ENCODE data around the gene SLC39A3. TPM values are rescaled to one million over a fixed set of nuclear protein-coding genes. Genes with fewer than 3 reads are reported as not detected.

Gene SLC39A3
- total RNA-seq, 4 donors from 2014 or later: 20.2 to 27.0 (median 21.6) TPM

DNA sequence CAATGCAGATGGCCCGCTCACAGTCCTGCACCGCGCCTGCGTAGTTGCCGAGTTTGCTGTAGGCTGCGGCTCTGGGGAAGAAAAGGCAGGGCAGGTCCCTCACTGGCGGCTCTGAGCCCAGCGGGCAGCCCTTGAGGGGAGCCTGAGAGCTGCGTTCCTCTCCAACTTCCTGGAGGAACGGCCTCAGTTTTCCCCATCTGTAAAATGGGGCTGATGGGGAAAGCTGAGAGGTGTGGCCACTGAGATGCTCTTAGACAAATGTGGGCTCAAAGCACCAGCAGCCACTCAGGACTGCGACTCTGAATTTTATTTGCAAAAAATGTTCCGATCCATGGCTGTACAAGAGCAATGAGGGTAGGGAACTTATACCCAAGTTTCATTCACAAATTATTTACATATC lies 23.9 kb upstream of the SLC39A3 start:
- TF ChIP-seq, protein P1, sequence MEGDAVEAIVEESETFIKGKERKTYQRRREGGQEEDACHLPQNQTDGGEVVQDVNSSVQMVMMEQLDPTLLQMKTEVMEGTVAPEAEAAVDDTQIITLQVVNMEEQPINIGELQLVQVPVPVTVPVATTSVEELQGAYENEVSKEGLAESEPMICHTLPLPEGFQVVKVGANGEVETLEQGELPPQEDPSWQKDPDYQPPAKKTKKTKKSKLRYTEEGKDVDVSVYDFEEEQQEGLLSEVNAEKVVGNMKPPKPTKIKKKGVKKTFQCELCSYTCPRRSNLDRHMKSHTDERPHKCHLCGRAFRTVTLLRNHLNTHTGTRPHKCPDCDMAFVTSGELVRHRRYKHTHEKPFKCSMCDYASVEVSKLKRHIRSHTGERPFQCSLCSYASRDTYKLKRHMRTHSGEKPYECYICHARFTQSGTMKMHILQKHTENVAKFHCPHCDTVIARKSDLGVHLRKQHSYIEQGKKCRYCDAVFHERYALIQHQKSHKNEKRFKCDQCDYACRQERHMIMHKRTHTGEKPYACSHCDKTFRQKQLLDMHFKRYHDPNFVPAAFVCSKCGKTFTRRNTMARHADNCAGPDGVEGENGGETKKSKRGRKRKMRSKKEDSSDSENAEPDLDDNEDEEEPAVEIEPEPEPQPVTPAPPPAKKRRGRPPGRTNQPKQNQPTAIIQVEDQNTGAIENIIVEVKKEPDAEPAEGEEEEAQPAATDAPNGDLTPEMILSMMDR (IDR thresholded peaks at IDR 0.05): no peak
- no peak for TF ChIP-seq POLR2A (IDR thresholded peaks at IDR 0.05)
- no peak overlapping the region for H3K4me3 ChIP-seq (ENCODE audit: low read depth, poor library complexity, severe bottlenecking)
- 95 to 98% methylated on average over 12 of the region's 12 CpGs for WGBS, 2 donors
- intact Hi-C loops (cut with DNase I; ENCODE audit: low total_unique reads): no loop called here
- DNase-seq (ENCODE audit: low spot score in 2 of 2): no peak

GRCh38 chr19:2762783-2763496 lies 23.1 kb upstream of the SLC39A3 start:
- no peak for DNase-seq (ENCODE audit: low spot score in 2 of 2)
- 94 to 96% methylated on average over 14 to 20 of the region's 23 CpGs for WGBS, 2 donors
- intact Hi-C loops (cut with DNase I; ENCODE audit: low total_unique reads): no loop called here
- H3K4me3 ChIP-seq (ENCODE audit: low read depth, poor library complexity, severe bottlenecking): no peak overlapping the region
- TF ChIP-seq POLR2A (IDR thresholded peaks at IDR 0.05): no peak
- TF ChIP-seq, protein P1 (IDR thresholded peaks at IDR 0.05): no peak

DNA sequence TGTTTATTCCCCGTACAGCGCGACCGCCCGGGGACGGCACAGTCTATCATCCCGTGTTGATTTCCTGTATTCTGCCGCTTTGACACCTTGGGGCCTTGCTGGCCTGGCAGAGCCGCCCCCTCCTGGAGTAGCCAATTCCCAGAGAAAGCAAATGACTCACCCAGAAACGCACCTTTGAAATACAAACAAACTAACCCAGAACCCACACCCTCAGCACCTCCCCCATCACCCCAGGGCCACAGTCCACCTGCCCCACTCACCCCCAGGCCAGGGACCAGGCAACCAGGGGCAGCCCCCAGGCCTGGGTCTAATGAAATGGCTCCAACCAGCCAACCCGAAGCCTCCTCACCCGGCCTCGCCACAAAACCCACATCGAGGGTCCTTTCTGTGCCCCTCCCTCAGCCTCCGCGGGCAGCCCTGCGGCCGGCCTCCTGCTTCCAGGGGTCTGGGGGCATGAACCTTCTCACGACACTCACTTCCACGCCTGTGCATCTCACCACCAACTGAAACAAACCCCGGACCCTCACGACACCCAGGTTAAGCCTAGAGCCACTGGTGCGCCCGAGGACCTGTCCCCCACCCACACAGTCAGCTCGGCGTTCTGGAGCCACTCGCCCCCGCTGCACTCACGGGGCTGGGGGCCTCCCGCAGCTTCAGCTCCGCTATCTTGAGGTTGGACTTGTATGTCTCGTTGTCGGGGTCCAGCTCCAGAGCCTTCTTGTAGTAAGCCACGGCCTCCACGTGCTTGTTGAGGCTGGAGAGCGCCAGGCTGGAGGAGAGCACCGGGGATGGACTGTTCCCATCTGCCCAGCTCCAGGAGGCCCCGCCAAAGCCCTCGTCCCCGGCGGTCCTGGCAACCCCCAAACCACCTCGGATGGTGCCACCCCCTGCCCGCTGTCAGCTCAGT lies 22.3 kb upstream of the SLC39A3 start:
- 94 to 96% methylated on average over 42 of the region's 43 CpGs for WGBS, 2 donors
- DNase-seq (ENCODE audit: low spot score in 2 of 2): no peak
- no peak overlapping the region for H3K4me3 ChIP-seq (ENCODE audit: low read depth, poor library complexity, severe bottlenecking)
- intact Hi-C loops (cut with DNase I; ENCODE audit: low total_unique reads): no loop called here
- TF ChIP-seq POLR2A (IDR thresholded peaks at IDR 0.05): no peak
- TF ChIP-seq, protein P1 (IDR thresholded peaks at IDR 0.05): no peak

GRCh38 chr19:2761309-2761677 lies 21.5 kb upstream of the SLC39A3 start:
- 91 to 95% methylated on average over 16 of the region's 16 CpGs for WGBS, 2 donors
- intact Hi-C loops (cut with DNase I; ENCODE audit: low total_unique reads): no loop called here
- TF ChIP-seq, protein P1 (IDR thresholded peaks at IDR 0.05): no peak
- TF ChIP-seq POLR2A (IDR thresholded peaks at IDR 0.05): no peak
- no peak for DNase-seq (ENCODE audit: low spot score in 2 of 2)
- H3K4me3 ChIP-seq (ENCODE audit: low read depth, poor library complexity, severe bottlenecking): no peak overlapping the region

DNA sequence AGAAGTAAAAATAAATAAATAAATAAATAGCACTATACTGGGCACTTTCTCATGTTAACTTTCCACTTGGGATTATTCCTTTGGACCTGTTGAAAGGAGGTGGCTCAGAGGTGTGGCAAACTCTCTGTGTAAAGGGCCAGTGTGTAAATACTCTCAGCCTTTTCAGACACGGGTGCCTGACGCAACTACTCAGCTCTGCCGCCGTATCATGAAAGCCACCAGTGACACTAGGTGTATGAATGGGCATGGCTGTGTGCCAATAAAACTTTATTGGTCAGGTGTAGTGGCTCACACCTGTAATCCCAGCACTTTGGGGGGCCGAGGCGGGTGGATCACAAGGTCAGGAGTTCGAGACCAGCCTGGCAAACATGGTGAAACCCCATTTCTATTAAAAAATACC lies 20.1 kb upstream of the SLC39A3 start:
- DNase-seq (ENCODE audit: low spot score in 2 of 2): no peak
- TF ChIP-seq, protein P1 (IDR thresholded peaks at IDR 0.05): no peak
- TF ChIP-seq POLR2A (IDR thresholded peaks at IDR 0.05): no peak
- intact Hi-C loops (cut with DNase I; ENCODE audit: low total_unique reads): no loop called here
- H3K4me3 ChIP-seq (ENCODE audit: low read depth, poor library complexity, severe bottlenecking): no peak overlapping the region
- WGBS, 2 donors: 93 to 98% methylated on average over 7 of the region's 7 CpGs
